Stimulated activated effector memory CD8-positive, alpha-beta T cell treated with anti-CD3 and anti-CD28 coated beads, Interleukin-12 subunit alpha, Interleukin-12 subunit beta, amount 100 ng/mL, for 72 hours (primary cell): ENCODE data around the gene USP5.

Source experiments
- ATAC-seq: fragments of 150-1000 bp; cut with Tn5 transposase; 2 replicates; pipeline ENCODE4 v1.10.0; 2021
- DNase-seq, 2 donors: peaks; one replicate each; pipeline ENCODE4 v3.0.0; 2021 to 2022; ENCODE audit warnings: low spot score in 2 of 2
- H3K27ac Mint-ChIP-seq: one replicate; pipeline ENCODE4 v1.8.0; 2022; ENCODE audit warnings: mild to moderate bottlenecking, mixed read lengths
- H3K36me3 Mint-ChIP-seq: one replicate; pipeline ENCODE4 v1.8.0; 2022; ENCODE audit warnings: mild to moderate bottlenecking, mixed read lengths
- H3K4me1 Mint-ChIP-seq: one replicate; pipeline ENCODE4 v1.8.0; 2022; ENCODE audit warnings: mixed read lengths
- H3K4me3 Mint-ChIP-seq: one replicate; pipeline ENCODE4 v1.8.0; 2022; ENCODE audit warnings: mild to moderate bottlenecking, mixed read lengths
- H3K9me3 Mint-ChIP-seq: one replicate; pipeline ENCODE4 v1.8.0; 2022; ENCODE audit warnings: mixed read lengths

Gene USP5, protein sequence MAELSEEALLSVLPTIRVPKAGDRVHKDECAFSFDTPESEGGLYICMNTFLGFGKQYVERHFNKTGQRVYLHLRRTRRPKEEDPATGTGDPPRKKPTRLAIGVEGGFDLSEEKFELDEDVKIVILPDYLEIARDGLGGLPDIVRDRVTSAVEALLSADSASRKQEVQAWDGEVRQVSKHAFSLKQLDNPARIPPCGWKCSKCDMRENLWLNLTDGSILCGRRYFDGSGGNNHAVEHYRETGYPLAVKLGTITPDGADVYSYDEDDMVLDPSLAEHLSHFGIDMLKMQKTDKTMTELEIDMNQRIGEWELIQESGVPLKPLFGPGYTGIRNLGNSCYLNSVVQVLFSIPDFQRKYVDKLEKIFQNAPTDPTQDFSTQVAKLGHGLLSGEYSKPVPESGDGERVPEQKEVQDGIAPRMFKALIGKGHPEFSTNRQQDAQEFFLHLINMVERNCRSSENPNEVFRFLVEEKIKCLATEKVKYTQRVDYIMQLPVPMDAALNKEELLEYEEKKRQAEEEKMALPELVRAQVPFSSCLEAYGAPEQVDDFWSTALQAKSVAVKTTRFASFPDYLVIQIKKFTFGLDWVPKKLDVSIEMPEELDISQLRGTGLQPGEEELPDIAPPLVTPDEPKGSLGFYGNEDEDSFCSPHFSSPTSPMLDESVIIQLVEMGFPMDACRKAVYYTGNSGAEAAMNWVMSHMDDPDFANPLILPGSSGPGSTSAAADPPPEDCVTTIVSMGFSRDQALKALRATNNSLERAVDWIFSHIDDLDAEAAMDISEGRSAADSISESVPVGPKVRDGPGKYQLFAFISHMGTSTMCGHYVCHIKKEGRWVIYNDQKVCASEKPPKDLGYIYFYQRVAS

DNA sequence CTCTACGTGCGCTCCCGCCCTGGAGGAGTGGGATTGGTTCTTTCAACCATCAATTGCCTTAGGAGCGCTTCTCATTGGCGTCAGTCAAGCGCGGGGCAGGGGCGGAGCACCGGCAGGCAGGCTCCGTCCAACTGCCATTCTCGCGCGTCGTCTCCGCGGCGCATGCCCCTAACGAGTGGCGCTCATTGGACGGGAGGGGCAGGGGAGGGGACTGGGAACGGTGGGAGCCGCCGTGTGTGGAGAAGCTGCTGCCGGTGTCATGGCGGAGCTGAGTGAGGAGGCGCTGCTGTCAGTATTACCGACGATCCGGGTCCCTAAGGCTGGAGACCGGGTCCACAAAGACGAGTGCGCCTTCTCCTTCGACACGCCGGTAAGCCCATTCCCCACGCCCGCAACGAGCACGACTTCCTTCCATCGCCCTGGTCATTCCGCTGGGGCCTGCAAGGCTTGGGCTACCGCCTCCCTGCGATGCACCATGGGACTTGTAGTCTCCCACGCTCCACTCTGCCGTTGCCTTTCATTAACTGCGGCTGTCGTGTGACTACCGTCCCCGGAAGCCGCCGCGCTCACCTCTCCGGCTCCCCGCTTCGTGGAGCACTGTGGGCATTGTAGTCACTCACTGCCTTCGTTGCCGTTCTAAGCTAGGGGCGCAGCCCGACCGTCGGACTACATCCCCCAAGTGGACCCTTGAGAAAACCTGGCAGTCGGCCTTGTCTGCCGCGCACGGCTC, at the start of gene USP5:
TSS of gene USP5 (plus strand) at position 230 of the 730 bp plus-strand sequence. CDS start at position 260, 30 bp downstream.
- H3K4me3 Mint-ChIP-seq: peak within 1 kb of the TSS; percentile 84
- peak within 1 kb of the TSS; percentile 92 for H3K27ac Mint-ChIP-seq
- DNase-seq (peak; percentile 87 to 97), ATAC-seq (peak; percentile 87)
- peaks cover 45% of the 10 kb centered on the region for H3K4me1 Mint-ChIP-seq
- H3K9me3 Mint-ChIP-seq: no peaks in the 10 kb centered on the region
- H3K36me3 Mint-ChIP-seq: peaks cover 66% of the 10 kb centered on the region

- H3K9me3 Mint-ChIP-seq: no peaks in the 10 kb centered on the region
- H3K4me3 Mint-ChIP-seq: no peak overlapping the region
- ATAC-seq (no peak), DNase-seq (no peak)
- peaks cover 8% of the 10 kb centered on the region for H3K4me1 Mint-ChIP-seq
- no peak overlapping the region for H3K27ac Mint-ChIP-seq
- H3K36me3 Mint-ChIP-seq: peaks cover 32% of the 10 kb centered on the region
These were observed 44.8 kb upstream of the USP5 start for GRCh38 chr12:6807170-6807569.

DNA sequence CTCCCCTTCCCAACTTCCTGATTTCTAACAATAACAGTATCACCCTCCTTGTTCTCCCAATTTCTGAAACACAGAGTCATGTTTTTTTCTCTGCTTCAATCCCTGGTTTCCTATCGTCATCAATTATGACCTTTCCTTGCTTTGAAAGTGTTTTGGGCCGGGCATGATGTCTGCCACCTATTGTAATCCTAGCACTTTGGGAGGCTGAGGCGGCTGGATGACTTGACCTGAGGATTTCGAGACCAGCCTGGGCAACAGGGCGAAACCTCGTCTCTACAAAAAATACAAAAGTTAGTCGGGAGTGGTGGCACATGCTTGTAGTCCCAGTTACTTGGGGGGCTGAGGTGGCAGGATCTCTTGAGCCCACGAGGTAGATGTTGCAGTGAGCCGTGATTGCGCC, 42.9 kb upstream of the USP5 start:
- peaks cover 8% of the 10 kb centered on the region for H3K4me1 Mint-ChIP-seq
- no peak overlapping the region for H3K27ac Mint-ChIP-seq

DNA sequence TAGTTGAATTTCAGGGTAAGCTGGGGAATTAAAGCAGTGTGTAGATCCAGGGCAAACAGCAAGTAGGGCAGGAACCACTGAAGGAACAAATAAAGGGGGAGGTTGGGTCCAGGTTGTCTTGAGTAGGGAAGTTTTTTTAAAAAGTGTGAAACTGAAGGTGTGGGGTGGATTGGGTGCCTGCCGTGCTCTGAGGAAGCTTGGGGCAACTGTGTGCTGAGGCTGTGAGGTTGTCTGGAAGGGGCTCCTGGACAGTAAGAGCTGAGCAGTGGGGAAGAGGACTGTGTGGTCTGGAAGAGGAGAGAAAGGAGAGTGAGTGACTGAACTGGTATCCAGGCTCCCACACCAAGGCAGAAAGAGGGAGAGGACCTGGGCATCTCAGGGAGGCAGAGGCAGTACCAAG, 41.2 kb upstream of the USP5 start:
- Mint-ChIP-seq H3K4me3 (no peak overlapping the region), H3K36me3 (peaks cover 12% of the 10 kb centered on the region), H3K4me1 (peaks cover 8% of the 10 kb centered on the region), H3K9me3 (no peaks in the 10 kb centered on the region), H3K27ac (peak overlapping the region; percentile 44)
- DNase-seq: no peak
- no peak for ATAC-seq

More for the DNA sequence above, 42.9 kb upstream of the USP5 start:
- Mint-ChIP-seq H3K4me3 (no peak overlapping the region), H3K9me3 (no peaks in the 10 kb centered on the region), H3K36me3 (peaks cover 29% of the 10 kb centered on the region)
- no peak for DNase-seq
- no peak for ATAC-seq

DNA sequence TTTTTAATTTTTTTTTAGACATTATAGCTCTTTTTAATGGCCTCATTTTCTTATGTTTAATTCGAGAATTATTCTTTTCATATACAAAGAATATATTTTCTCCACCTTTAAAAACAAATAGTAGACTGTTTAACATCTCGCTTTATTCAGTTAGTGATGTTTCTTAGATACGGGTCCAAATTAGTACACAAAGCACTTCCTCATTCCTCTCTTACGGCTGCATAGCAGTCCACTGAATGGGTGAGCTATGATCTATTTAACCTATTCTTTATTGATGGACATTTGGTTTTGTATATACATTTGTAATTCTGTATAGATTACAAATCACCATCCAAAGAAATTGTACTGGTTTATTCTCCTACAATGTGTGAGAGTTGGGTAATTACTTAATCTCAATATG, 38.6 kb upstream of the USP5 start:
- DNase-seq (no peak), ATAC-seq (no peak)
- H3K4me1 Mint-ChIP-seq: peaks cover 8% of the 10 kb centered on the region
- peaks cover 7% of the 10 kb centered on the region for H3K36me3 Mint-ChIP-seq
- no peaks in the 10 kb centered on the region for H3K9me3 Mint-ChIP-seq
- H3K4me3 Mint-ChIP-seq: no peak overlapping the region
- H3K27ac Mint-ChIP-seq: no peak overlapping the region

DNA sequence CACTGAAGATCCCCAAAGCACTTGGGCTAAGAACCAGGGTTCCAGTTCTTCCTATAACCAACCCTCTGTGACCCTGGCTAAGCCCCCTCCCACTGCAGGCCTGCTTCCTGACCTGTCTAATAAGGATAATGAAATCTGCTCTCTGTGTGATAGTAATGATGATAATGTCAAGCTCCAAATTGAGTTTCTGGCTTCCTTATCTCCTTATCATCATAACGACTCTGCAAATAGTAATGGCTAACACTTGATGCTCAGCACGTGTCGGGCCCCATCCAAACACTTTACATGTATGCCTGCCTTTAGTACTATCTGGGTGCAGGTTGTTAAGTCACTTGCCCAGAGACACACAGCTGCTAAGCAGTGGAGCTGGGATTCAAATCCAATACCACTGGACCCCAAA, 35.4 kb upstream of the USP5 start:
- DNase-seq (no peak), ATAC-seq (no peak)
- H3K4me1 Mint-ChIP-seq: peaks cover 9% of the 10 kb centered on the region
- H3K9me3 Mint-ChIP-seq: no peaks in the 10 kb centered on the region
- no peak overlapping the region for H3K27ac Mint-ChIP-seq
- H3K4me3 Mint-ChIP-seq: no peak overlapping the region
- H3K36me3 Mint-ChIP-seq: peaks cover 4% of the 10 kb centered on the region

DNA sequence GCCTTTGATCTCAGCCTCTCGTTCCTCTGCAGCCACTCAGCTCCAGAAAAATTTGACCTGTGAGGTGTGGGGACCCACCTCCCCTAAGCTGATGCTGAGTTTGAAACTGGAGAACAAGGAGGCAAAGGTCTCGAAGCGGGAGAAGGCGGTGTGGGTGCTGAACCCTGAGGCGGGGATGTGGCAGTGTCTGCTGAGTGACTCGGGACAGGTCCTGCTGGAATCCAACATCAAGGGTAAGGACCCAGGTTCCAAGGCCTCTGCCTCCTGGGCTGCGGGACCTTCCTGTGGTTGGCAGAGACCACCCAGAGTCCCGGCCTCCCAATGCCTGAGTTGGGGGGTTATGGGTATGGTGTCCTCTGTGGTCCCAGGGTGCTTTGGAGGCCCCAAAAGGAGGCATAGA, 34.9 kb upstream of the USP5 start:
- DNase-seq: no peak
- Mint-ChIP-seq H3K36me3 (peaks cover 4% of the 10 kb centered on the region), H3K27ac (no peak overlapping the region)

GRCh38 chr12:6817662-6818157, 34.2 kb upstream of the USP5 start:
- Mint-ChIP-seq H3K4me3 (no peak overlapping the region), H3K9me3 (no peaks in the 10 kb centered on the region), H3K36me3 (peaks cover 4% of the 10 kb centered on the region), H3K4me1 (peaks cover 17% of the 10 kb centered on the region), H3K27ac (no peak overlapping the region)
- DNase-seq (no peak), ATAC-seq (no peak)

More for the DNA sequence above, 34.9 kb upstream of the USP5 start:
- Mint-ChIP-seq H3K4me3 (no peak overlapping the region), H3K9me3 (no peaks in the 10 kb centered on the region), H3K4me1 (peaks cover 13% of the 10 kb centered on the region)
- ATAC-seq: no peak

DNA sequence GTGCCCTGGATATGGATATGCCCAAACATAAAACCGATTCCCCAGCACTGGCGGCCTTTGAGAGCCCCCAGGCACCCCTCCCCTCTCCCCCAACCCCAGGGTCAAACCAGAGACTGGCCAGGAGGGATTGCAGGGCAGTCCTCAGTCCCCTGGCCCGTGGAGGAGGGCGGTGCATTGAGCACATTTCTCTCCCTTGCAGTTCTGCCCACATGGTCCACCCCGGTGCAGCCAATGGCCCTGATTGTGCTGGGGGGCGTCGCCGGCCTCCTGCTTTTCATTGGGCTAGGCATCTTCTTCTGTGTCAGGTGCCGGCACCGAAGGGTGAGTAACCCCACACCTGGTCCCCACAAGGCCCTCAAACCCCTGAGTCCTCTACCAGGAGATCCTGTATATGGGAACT, 33.7 kb upstream of the USP5 start:
- DNase-seq (no peak), ATAC-seq (no peak)
- H3K9me3 Mint-ChIP-seq: no peaks in the 10 kb centered on the region
- H3K36me3 Mint-ChIP-seq: peaks cover 4% of the 10 kb centered on the region
- no peak overlapping the region for H3K27ac Mint-ChIP-seq
- H3K4me3 Mint-ChIP-seq: no peak overlapping the region
- peaks cover 17% of the 10 kb centered on the region for H3K4me1 Mint-ChIP-seq

DNA sequence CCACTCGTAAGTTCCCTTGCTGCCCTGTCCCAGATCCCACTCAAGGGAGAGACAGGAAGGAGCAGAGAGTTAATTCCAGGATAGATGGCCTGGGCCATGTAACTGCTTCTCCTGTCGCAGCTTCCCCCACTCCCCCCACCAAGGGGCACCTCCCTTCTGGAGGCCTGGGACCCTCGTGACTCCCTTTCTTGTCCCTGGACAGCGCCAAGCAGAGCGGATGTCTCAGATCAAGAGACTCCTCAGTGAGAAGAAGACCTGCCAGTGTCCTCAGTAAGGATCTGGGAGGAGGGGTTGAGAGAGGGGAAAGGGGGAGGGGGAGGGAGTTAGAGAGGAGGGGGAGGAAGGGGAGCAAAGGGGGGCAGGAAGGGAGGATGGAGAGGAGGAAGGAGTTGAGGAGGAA, 33.3 kb upstream of the USP5 start:
- Mint-ChIP-seq H3K9me3 (no peaks in the 10 kb centered on the region), H3K27ac (no peak overlapping the region), H3K4me1 (peaks cover 17% of the 10 kb centered on the region), H3K36me3 (peaks cover 4% of the 10 kb centered on the region), H3K4me3 (no peak overlapping the region)
- DNase-seq (no peak), ATAC-seq (no peak)

DNA sequence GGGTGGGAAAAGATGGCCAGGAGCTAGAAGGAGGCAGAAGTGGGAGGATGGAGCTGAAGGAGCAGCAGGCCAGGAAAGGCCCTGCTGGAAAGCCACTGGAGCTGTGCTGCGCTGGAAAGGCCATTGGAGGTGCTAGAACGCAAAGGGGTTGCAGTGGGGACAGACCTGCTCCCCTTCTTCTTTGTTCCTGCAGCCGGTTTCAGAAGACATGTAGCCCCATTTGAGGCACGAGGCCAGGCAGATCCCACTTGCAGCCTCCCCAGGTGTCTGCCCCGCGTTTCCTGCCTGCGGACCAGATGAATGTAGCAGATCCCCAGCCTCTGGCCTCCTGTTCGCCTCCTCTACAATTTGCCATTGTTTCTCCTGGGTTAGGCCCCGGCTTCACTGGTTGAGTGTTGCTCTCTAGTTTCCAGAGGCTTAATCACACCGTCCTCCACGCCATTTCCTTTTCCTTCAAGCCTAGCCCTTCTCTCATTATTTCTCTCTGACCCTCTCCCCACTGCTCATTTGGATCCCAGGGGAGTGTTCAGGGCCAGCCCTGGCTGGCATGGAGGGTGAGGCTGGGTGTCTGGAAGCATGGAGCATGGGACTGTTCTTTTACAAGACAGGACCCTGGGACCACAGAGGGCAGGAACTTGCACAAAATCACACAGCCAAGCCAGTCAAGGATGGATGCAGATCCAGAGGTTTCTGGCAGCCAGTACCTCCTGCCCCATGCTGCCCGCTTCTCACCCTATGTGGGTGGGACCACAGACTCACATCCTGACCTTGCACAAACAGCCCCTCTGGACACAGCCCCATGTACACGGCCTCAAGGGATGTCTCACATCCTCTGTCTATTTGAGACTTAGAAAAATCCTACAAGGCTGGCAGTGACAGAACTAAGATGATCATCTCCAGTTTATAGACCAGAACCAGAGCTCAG, 32.6 kb upstream of the USP5 start:
- DNase-seq (no peak), ATAC-seq (no peak)
- H3K9me3 Mint-ChIP-seq: no peaks in the 10 kb centered on the region
- H3K27ac Mint-ChIP-seq: no peak overlapping the region
- H3K4me1 Mint-ChIP-seq: peaks cover 17% of the 10 kb centered on the region
- H3K4me3 Mint-ChIP-seq: no peak overlapping the region
- peaks cover 4% of the 10 kb centered on the region for H3K36me3 Mint-ChIP-seq

DNA sequence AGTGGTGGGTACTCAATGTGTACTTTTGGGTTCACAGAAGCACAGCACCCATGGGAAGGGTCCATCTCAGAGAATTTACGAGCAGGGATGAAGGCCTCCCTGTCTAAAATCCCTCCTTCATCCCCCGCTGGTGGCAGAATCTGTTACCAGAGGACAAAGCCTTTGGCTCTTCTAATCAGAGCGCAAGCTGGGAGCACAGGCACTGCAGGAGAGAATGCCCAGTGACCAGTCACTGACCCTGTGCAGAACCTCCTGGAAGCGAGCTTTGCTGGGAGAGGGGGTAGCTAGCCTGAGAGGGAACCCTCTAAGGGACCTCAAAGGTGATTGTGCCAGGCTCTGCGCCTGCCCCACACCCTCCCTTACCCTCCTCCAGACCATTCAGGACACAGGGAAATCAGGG, 31.8 kb upstream of the USP5 start:
- Mint-ChIP-seq H3K9me3 (no peaks in the 10 kb centered on the region), H3K27ac (peak overlapping the region; percentile 77), H3K4me3 (no peak overlapping the region), H3K36me3 (peaks cover 4% of the 10 kb centered on the region), H3K4me1 (peaks cover 22% of the 10 kb centered on the region)
- DNase-seq (no peak), ATAC-seq (no peak)

- H3K4me1 Mint-ChIP-seq: peaks cover 33% of the 10 kb centered on the region
- H3K27ac Mint-ChIP-seq: peak within 1 kb of the TSS; percentile 77
- peak within 1 kb of the TSS; percentile 56 for H3K4me3 Mint-ChIP-seq
- no peaks in the 10 kb centered on the region for H3K9me3 Mint-ChIP-seq
- DNase-seq (no peak), ATAC-seq (no peak)
- H3K36me3 Mint-ChIP-seq: peaks cover 4% of the 10 kb centered on the region
These were observed 30.1 kb upstream of the USP5 start, which contains the start of gene GPR162 for GRCh38 chr12:6821591-6822425. GPR162 (plus strand) TSS chr12:6821821; CDS start chr12:6823899, 2,078 bp downstream.
